Astrocyte of the spinal cord (primary cell): ENCODE results near the gene MEP1A.
A peak's percentile ranks its signal among the peaks of the same experiment; 100 is the strongest.
"Not testable (repeated sequence)": the region's sequence is repeated elsewhere in the genome, so short reads cannot be mapped to it uniquely, and the experiment has no call there.

Source experiments
- DNase-seq: peaks from one replicate; pipeline ENCODE4 v3.0.0; 2011; ENCODE audit warnings: low read depth, low spot score
- H3K4me3 ChIP-seq: 2 replicates; pipeline ENCODE4 v1.5.1; 2011; ENCODE audit warnings: low read depth, mild to moderate bottlenecking, low read length, moderate library complexity
- in situ Hi-C: cut with HindIII; loops from 2 replicates; pipeline ENCODE4 v1.10.0; 2017; ENCODE audit warnings: low sequenced_read_pairs
- TF ChIP-seq, protein P1 (sequence below): IDR thresholded peaks from 2 replicates; pipeline ENCODE4 v1.5.1; 2012; ENCODE audit warnings: low read depth, mild to moderate bottlenecking, low read length, inconsistent platforms

MEP1A gene

GRCh38 chr6:46832816-46833215 lies 39.6 kb downstream of the MEP1A start:
- no peak overlapping the region for H3K4me3 ChIP-seq
- DNase-seq: no peak
- TF ChIP-seq, protein P1, sequence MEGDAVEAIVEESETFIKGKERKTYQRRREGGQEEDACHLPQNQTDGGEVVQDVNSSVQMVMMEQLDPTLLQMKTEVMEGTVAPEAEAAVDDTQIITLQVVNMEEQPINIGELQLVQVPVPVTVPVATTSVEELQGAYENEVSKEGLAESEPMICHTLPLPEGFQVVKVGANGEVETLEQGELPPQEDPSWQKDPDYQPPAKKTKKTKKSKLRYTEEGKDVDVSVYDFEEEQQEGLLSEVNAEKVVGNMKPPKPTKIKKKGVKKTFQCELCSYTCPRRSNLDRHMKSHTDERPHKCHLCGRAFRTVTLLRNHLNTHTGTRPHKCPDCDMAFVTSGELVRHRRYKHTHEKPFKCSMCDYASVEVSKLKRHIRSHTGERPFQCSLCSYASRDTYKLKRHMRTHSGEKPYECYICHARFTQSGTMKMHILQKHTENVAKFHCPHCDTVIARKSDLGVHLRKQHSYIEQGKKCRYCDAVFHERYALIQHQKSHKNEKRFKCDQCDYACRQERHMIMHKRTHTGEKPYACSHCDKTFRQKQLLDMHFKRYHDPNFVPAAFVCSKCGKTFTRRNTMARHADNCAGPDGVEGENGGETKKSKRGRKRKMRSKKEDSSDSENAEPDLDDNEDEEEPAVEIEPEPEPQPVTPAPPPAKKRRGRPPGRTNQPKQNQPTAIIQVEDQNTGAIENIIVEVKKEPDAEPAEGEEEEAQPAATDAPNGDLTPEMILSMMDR: no peak
- in situ Hi-C loops: no loop called here

GRCh38 chr6:46834257-46834916 lies 41.2 kb downstream of the MEP1A start:
- in situ Hi-C loops, H3K4me3 ChIP-seq, DNase-seq: not testable (repeated sequence)

DNA sequence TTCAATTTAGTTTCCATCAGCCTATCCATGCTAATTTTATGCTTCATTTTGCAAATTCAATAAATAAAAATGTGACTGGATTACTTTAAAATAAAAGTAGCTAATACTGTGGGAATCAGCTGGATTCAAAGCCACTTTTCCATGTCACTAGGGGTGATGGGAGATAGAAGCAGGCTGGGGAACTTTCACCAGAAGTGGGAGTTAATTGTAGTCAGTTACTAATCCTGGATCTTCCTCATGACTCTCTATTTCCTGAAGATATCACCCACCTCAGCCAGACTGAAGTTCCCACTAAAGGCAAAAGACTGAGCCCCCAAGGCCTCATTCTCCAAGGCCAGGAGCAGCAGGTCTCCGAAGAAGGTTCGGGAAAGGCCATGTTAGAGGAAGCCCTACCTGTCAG lies 41.8 kb downstream of the MEP1A start:
- DNase-seq, in situ Hi-C loops, H3K4me3 ChIP-seq: not testable (repeated sequence)

DNA sequence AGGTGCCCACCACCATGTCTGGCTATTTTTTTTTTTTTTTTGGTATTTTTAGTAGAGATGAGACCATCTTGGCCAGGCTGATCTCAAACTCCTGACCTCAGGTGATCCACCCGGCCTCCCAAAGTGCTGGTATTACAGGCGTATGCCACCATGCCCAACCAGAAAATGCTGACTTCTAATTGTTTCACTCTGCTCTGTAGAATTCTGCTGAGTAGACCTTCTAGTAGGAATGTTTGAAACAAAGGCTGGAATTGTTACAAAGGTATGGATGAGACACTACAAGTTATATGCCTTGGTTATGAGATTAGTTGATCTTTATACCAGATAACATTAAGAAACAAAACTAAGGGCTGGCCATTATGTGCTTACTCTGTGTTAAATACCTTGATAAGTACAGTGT lies 44.8 kb downstream of the MEP1A start:
- TF ChIP-seq, protein P1: no peak
- no peak for DNase-seq
- no peak overlapping the region for H3K4me3 ChIP-seq
- in situ Hi-C loops: no loop called here

- DNase-seq, H3K4me3 ChIP-seq, in situ Hi-C loops: not testable (repeated sequence)
These were observed 49.2 kb downstream of the MEP1A start for GRCh38 chr6:46842252-46842846.

- TF ChIP-seq, protein P1: no peak
- H3K4me3 ChIP-seq: no peak overlapping the region
- DNase-seq: no peak
- in situ Hi-C loops: no loop called here
These were observed 51.9 kb downstream of the MEP1A start for GRCh38 chr6:46845126-46845525.

- TF ChIP-seq, protein P1: peak; percentile 89
- DNase-seq: peak; percentile 80
- in situ Hi-C loops: no loop called here
- H3K4me3 ChIP-seq: no peak overlapping the region
These were observed 55.6 kb downstream of the MEP1A start for GRCh38 chr6:46848684-46849360.

DNA sequence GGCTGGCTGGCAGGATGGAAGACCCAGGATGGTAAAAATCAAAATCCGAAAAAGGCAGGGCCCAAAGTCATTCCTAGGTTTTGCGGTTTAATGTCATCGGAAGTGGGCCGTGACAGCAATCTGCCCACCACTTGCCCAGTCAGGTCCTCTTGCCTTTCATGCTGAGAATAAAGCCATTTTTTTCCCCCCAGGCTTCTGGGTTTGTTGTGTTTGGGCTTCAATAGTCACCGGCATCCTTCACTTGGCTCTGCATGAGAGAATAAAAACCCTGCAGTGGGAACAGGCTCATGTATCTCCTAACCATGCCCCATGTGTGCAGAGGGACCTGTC lies 56.1 kb downstream of the MEP1A start:
- in situ Hi-C loops: no loop called here
- H3K4me3 ChIP-seq: no peak overlapping the region
- TF ChIP-seq, protein P1: no peak
- peak; percentile 23 for DNase-seq
